GM21825 (cell line): ENCODE measurements around the gene PTPN7.
"Not testable (repeated sequence)": the region's sequence is repeated elsewhere in the genome, so short reads cannot be mapped to it uniquely, and the experiment has no call there.

Experiments used
- ATAC-seq: cut with Tn5 transposase; IDR thresholded peaks from one replicate; pipeline ENCODE4 v1.9.1; 2021; ENCODE audit warnings: mild to moderate bottlenecking, moderate library complexity; ENCODE audit not compliant: unreplicated experiment

PTPN7 gene

DNA sequence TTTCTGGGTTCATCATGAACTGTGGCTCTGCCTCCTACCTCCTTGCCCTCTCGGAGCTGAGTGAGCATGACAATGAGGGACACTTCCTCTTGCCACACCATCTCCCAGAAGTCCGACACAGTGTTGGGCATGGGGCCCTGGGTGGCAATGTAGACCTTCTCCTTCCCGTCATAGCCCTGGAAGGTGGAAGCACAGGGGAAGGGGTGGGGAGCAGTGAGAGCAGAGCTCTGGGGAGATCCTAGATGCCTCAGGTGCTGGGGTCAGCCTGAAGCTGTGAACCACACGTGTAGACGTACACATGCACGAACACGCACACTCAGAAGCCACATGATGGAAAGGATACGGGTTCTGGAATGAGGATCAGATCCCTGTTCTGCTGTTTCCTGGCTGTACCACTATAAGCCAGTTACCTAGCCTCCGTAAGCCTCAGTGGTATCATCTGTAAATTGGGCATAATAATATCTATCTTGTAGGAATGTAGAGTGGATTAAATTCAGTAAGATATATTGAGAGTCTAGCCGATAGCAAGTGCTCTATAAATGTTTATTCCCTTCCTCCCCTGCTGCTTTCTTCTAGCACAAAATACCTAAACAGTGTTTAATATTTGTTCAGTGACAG, 6.1 kb downstream of the PTPN7 start:
- ATAC-seq: no peak

DNA sequence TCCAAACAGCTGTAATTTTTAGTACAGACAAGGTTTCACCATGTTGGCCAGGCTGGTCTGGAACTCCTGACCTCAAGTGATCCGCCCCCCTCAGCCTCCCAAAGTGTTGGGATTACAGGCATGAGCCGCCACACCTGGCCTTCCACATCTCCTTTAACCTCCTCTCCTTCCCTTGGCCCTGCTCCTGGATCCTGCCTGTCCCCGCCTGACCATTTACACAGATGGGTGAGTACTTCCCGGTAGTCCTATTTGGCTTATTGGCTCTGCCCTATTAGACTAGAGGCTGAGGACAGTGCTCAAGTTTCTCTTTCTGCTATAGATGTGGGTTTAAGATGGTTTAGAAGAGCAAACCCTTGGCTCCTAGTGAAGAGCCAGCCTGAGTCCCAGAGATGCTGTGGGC, 7.1 kb downstream of the PTPN7 start:
- ATAC-seq: no peak

DNA sequence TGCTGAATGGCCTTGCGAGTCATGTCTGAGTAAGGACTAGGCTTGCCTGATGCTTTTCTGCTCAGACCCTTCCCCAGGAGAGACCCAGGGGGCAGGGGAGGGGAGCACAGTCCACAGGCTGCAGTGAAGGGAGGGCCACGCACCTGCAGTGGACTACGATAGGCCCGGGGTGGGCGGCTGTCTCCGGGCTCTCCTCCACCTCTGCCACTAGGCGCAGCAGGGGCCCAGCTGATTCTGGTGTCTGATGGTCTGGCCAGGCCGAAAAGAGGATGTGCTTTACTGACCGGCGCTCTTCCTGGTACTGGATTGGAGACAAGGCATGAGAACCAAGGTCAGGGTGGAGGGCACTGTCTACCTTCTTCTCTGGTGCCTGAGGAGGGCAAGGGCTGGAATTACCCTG, 8.0 kb downstream of the PTPN7 start:
- no peak for ATAC-seq

DNA sequence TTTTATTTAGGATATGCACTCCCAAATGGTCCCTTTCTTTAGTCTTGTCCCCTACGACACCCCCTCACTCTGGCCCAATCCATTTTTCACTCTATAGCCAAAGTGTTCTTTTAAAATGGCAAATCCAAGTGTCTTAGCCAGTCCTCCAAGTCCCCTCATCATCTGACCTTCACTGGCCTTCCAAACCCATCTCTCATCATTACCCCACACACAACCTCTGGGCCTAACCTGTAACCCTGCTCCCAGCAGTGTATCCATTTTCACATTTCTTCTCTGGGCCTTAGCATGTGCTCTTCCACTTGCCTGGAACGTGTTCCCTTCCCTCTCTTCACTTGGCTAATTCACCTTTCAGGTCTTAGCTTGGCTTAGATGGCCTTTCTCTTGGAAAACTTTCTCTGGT, 9.4 kb downstream of the PTPN7 start:
- no peak for ATAC-seq

DNA sequence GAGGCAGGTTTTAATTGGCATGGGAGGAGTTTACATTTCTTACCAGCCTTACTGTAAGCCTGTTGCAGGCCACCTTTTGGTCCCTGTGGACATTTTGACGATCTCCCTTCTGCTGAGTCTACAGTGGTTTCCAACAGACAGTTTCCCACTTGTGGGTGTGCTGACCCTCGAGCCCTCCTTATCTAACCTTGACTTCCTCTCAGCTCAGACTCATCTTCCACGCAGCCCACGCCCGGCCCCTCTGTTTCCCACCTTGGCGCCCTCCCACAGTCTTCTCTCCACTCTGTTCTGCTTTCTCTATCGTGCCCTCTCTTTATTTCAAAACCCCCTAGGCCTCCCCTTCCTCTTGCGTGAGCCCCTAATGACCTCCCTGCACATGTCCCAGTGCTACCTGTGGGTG, 9.8 kb downstream of the PTPN7 start:
- no peak for ATAC-seq

DNA sequence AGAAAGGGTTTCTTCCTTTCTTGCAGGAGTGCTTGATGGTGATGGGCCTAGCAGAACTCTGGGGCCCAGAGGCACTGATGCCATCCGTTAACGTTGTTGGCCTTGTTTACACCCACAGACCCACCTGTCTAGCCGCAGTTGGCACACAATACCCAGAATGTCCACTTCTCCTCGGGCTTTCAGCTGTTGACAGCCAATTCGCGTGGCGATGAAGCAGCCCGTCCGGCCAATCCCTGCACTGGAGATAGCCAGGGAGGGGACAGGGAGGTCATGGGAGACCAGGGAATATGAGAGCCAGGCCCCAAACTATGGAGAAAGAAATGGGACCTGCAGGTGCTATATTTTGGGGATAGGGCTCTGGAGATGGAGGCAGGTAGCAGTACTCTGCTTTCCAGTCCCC, 10.2 kb downstream of the PTPN7 start:
- no peak for ATAC-seq

DNA sequence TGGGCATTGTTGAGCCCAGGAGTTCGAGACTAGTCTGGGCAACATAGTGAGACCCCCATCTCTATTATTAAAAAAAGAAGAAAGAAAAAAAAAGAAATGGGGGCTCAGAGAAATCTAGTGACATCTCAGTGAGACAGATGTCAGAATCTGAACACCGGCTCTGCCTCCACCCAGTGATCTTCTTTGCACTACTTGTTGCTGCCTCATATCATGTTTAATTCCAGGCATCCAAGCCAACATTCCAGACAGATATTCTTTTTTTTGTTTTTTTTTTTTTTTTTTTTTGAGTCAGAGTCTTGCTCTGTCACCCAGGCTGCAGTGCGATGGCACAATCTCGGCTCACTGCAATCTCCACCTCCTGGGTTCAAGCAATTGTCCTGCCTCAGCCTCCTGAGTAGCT, 10.8 kb downstream of the PTPN7 start:
- no peak for ATAC-seq

DNA sequence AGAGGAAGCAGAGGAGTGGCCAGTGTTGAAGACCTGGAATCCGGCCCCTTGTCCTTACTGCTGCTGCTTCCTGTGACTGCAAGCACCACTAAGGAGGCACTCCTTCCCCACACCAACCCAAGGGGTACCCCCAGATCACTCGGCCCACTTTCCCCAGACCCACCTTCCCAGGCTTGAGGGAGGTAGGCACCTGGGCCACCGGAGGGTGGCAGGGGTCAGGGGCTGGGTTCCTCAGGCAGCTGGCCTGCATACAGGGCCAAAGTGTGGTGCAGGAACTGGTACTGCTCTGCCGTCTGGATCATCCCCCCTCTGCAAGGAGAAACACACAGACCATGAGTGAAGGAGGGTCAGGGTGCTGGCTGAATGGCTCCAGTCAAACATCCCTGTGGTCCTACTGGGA, 12.0 kb downstream of the PTPN7 start:
- ATAC-seq: no peak

DNA sequence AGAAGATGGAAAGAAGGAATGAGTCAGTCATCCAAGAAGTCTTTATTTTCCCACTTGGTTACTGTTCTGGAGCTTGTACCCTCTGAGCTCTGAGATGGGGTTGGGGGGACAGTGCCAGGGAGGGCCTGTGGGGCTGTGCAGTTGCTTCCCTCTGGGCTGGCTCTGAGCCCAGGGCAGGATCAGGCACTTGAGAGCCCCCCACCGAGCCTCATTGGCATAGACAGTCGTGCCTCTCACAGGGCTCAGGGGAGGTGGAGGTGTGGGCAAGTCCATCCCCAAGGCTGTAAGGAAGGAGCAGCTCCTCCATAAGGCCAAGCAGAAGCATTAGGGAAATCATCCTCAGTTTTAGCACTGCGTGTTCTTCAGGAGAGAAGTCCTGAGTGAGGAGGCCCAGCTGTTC, 13.4 kb downstream of the PTPN7 start:
- ATAC-seq: no peak

DNA sequence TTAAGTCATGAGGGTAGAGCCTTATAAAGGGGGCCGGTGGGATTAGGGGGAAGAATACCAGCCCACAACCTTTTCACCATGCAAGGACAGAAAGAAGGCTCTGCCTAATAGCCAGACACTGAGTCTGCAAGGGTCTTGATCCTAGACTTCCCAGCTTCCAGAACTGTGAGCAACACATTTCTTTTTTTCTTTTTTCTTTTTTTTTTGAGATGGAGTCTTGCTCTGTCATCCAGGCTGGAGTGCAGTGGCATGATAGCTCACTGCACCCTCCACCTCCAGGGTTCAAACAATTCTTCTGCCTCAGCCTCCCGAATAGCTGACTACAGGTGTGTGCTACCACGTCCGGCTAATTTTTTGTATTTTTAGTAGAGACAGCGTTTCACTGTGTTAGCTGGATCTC, 14.1 kb downstream of the PTPN7 start:
- no peak for ATAC-seq

DNA sequence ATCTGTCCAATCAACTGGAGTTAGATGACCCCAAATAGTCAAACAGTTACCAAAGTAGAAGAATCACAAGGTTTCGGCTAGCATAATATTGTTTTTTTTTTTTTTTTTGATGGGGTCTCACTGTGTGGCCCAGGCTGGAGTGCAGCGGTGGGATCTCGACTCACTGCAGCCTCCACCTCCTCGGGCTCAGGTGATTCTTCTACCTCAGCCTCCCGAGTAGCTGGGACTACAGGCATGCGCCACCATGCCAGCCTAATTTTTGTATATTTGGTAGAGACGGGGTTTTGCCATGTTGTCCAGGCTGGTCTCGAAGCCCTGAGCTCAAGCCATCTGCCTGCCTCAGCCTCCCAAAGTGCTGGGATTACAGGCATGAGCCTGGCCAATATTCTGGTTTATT, 14.7 kb downstream of the PTPN7 start:
- ATAC-seq: not testable (repeated sequence)

DNA sequence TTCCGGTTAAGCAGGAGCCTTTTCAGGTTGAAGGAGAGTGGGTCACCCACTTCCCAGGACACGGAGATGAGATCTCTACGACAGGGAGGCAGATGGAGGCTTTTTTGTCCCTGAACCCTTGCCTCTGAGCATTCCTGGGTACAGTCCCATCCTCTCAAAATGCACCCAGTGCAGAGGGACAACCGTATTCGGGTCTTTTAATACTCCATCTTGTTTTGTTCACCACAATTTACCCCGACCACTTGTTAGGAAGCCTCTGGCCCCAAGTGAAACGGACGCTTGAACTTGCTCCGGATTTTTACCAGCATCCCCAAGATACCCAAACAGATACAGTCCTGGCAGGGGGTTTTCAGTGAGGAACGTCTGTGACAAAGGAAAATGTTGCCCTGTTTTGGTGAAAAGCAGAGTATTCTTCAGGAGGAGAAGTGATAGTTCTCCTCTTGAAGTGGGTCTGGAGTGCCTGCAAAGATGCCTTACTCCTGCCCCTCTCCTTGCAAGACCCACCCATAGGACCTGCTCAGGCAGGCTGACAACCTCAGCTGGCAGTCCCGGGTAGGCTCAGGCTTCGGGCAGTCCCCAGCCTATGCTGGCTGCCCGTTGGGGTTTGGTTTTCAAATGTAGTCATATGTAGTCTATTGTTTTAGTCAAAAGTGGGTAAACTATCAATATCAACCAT, 15.2 kb downstream of the PTPN7 start:
- ATAC-seq: no peak

DNA sequence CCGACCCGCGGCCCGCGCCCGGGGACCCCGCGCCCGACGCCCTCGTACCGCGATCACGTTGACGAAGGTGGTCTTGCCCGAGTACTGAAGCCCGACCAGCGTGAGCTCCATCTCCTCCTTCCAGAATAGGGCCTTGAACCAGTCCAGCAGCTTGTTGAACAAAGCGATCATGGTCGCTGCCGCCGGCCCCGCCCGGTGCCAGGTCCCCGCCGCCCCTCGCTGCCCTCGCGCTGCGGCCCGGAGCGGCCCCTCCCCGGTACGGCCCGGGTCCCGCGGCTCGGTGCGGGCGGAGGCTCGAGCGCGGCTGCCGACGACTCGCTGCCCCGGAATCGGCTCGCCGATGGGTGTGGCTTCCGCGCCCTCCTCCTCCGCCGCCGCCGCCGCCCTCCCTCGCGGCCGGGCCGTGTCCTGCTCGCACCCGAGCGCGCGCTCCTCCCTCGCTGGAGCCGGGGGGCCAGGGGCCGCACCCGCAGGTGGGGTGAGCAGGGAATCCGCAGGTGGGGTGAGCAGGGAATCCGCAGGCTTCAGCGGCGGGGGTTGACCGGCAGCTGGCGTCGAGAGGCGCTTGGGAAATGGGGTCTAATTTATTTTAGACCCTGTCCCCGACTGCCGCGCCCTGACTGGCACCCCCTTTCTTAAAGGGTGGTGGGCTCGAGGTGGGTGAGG, 15.9 kb downstream of the PTPN7 start, which contains the start of gene ARL8A:
Gene ARL8A, minus strand, starts transcription at position 336 of the 666 bp plus-strand sequence. Its CDS starts 165 bp downstream, at position 171.
- ATAC-seq: peak; percentile 67

DNA sequence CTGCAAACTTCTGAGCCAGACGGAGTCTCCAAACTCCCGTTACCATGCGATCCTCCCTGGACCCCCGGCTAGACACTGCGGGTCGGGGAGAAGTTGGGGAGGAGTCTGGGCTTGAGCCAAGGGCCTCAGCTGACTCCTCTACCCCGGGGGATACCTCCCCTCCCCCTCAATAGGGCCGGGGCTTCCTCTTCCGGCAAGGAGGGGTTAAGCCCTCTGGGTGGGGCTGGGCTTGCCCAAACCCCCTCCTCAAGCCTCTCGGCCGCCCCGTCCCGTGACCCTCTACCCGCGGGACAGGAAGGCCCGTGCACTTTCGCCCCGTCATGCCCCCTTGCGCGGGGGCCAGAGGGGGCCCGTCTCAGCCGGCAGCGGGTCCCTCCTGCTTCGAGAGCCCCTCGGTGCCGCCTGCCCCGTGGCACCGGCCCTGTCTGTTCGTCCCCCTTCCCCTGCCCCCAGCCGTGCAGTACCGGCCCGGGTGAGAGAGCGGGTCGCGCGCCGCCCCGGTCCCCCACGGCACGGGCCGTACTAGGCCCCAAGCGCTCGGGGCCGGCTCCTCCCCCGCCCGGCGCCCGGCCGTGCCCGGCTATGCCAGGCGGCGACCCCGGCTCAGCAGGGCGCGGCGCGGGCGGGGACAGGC, 16.5 kb downstream of the PTPN7 start:
- peak; percentile 45 for ATAC-seq

DNA sequence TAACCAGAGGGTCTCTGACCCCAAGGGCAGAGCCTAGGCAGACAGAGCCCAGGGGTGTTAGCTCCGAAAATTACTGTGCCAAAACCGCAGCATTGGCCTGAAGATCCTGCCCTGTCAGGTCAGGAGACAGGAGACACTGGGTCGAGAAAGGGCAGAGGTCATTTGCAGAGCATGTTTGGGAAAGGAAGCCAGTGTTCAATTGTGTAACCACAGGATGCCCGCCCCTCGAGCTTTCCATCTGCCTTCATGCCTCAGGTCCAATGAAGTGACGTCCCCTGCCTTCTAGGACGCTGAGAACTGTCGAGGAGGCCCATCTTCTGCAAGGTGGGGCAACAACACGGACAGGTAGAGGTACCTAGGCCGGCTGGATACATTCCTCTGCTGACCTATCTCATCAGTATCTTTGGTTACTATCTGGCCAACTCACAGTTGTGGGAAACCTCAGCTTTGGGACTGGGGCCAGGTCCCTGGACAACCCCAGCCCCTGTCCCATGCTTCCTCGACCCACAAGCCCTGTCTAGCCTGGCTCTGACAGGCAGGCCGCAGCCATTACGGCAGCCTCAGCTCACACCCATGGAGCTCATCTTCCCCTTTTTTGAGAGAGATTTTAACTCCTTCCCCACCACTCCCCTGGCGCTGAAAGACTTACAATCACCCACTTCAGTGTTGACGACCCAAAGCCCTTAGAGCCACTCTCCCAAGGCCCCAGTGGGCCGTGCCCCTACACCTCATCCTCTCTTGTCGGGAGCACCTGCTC, 17.2 kb downstream of the PTPN7 start:
- ATAC-seq: peak; percentile 10

DNA sequence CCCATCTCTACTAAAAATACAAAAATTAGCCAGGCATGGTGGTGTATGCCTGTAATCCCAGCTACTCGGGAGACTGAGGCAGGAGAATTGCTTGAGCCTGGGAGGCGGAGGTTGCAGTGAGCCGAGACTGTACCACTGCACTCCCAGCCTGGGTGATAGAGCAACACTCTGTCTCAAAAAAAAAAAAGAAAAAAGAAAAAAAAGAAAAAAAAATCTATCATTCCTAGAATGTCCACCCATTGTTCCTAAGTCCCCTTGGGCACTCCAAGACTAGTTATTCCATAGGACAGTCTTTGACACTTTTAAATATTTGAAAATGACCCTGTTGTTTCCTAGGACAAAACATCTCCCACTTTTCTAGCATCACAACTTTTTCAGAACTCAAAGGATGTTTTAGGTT, 18.9 kb downstream of the PTPN7 start:
- ATAC-seq: not testable (repeated sequence)

DNA sequence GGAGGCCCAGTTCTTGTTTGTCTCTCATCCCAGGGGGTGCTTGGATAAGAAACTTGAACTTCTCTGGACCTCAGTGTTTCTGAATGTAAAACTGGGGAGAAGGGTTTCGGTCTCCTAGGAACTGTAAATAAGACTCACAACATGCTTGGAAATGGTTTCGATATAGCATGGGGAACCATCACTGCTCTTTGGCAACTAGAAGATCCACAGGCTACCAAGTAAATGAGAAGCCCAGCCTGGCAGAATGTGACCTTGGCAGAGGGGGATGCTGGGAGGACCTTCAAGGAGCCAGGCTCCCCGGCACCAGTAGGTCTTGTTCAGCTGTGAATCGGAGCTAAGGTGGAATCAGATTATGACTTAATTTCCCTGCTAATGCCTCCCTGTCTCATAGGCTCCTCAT, 19.6 kb downstream of the PTPN7 start:
- no peak for ATAC-seq

DNA sequence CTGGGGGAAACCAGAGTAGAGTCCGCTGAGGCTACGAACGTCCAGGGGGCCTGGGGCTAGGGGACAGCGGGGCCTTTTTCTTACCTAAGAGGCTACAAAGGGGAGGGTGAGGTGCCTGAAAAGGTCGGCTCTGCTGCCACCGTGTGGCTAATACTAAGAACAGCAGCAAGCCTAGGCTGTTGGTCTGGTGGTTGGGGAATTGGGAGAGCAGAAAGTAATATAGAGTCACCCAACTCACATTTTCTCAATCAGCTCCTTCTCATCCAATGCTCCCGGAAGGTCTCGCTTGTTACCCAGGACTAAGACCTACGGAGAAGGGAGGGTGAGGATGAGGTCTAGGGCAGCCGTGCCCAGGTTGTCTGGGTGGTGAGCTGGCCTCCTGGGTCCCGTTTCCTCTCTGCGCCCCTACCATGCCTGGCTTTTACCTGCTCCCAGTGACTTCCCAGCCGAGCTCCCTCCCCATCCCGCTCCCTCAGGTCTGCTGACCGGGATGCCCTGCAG, 25.1 kb downstream of the PTPN7 start:
- peak; percentile 53 for ATAC-seq

DNA sequence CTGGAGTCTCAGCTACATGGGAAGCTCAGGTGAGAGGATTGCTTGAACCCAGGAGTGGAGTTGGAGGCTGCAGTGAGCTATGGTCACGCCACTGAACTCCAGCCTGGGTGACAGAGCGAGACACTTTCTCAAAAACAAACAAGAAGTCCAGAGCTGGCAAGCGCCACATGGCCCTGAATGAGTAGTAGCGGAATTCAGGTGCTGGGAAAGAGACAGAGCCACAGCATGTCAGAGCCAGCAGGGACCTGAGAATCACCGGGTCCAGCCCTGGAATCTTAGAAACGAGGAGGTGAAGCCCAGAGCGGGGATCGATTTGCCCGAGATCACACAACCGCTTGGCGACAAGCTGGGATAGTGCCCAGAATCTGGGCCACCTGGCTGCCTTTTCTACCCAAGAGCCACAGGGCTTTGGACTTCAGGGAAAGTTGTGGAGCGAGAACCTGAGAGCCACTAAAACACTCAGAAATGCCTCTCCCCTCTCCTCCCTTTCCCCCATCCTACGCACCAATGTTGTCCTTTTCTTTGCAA, 25.7 kb downstream of the PTPN7 start:
- ATAC-seq: no peak

DNA sequence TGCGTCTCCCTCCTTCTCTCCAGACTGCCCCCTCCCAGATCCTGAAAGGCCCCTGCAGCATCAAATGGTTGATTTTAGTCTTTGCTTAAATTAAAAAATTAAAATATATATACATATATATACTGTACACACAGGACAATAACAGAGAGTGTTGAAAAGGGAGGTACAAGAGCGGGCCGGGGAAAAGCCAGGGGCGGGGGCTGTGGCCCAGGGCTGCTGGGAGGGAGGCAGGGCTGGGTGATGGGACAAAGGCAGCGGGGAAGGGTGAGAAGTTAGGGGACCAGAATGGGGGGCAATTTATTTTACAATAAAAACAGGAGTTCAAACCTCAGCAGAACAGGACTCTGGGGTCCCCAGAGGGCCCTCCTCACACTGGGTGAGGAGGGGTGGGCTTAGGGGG, 26.4 kb downstream of the PTPN7 start:
- ATAC-seq: no peak

DNA sequence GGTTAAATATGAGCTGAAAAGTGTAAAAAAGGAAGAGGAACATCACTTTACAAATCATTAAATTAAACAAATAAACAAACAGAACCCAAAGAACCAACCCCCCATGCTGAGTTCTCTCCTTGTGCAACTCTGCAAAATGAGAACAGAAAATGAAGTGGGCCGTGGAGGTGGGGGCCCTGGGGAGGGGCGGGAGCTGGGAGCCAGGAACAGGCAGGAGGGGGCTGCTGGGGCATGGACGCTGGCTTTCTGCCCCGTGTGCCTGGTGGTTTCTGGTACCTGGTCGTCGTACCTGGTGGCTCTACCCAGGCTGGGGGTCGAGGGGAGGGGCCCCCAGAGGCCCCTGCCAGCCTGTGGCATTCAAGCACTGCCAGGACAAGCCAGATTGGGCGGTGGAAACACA, 26.9 kb downstream of the PTPN7 start:
- ATAC-seq: no peak
